Measurements from ENCODE around the gene TP63.
"Not testable (repeated sequence)": the region's sequence is repeated elsewhere in the genome, so short reads cannot be mapped to it uniquely, and the experiment has no call there.

TP63 gene

DNA sequence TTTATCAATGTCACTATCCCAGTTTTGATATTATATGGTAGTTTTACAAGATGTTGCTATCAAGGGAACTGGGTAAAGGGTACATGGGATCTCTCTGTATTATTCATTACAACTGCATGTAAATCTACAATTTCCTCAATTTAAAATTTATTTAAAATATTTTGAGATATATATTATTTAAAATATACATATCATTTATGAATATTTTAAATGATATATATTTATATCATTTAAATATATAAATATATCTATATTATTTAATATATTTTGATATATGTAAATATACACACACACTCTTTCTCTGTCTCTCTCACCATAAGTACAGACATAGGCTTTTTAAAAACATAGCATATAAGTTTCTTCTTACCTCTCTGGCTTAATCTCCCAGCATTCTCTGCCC, 104.7 kb downstream of the TP63 start:
- Histone ChIP-seq H3K27me3 (ENCODE audit: control insufficient read depth, insufficient read depth, low read length, poor library complexity, severe bottlenecking) (no peaks in the 10 kb centered on the region), H3K9me3 (ENCODE audit: control insufficient read depth, low read length) (no peaks in the 10 kb centered on the region), H3K27ac (ENCODE audit: insufficient read depth, low read depth, low read length, poor library complexity, severe bottlenecking) (no peak overlapping the region), H3K4me1 (ENCODE audit: control insufficient read depth, insufficient read depth, low read length) (no peaks in the 10 kb centered on the region), H3K36me3 (ENCODE audit: control insufficient read depth, insufficient read depth, low read length) (no peaks in the 10 kb centered on the region), H3K4me3 (ENCODE audit: insufficient read depth, low read depth, low read length) (no peak overlapping the region)

DNA sequence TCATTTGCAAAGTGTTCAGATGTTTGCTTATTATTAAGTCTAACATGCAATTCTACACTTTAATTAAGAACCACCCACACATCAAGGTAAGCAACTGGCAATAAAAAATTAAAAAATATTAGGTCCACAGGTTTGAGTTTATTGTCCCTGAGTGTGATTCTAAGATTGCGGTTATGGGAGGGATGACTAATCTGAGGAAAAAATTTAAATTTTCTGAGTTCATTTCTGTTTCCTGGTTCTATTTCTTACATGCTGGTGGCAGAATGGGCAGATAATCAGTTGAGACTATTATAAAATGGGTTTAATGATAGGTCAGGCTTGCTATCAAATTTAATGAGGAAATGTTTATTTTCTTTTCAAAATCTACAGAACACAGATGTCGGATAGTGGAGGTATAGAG, 105.9 kb downstream of the TP63 start:
- 88 to 94% methylated on average over 2 of the region's 2 CpGs for WGBS, 2 experiments
- no peaks in the 10 kb centered on the region for H3K27me3 ChIP-seq (ENCODE audit: control insufficient read depth, insufficient read depth, low read length, poor library complexity, severe bottlenecking)
- H3K27ac ChIP-seq (ENCODE audit: insufficient read depth, low read depth, low read length, poor library complexity, severe bottlenecking) = no peak overlapping the region
- H3K36me3 ChIP-seq (ENCODE audit: control insufficient read depth, insufficient read depth, low read length) = no peaks in the 10 kb centered on the region
- no peaks in the 10 kb centered on the region for H3K9me3 ChIP-seq (ENCODE audit: control insufficient read depth, low read length)
- H3K4me1 ChIP-seq (ENCODE audit: control insufficient read depth, insufficient read depth, low read length) = no peaks in the 10 kb centered on the region
- H3K4me3 ChIP-seq (ENCODE audit: insufficient read depth, low read depth, low read length) = no peak overlapping the region

DNA sequence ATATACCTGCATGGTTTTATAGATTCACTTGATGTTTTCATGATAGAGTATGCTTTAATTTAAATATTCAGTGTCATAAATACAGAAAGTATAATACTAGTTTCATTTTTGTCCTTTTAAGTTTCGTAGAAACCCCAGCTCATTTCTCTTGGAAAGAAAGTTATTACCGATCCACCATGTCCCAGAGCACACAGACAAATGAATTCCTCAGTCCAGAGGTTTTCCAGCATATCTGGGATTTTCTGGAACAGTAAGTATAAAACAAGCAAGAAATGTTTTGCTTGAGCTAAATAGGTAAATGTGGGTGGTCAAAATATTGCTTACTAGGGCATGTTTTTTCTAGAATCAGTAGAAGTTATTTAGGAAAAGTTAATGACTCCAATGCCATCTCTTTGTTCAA, 106.4 kb downstream of the TP63 start:
- H3K4me3 ChIP-seq (ENCODE audit: insufficient read depth, low read depth, low read length) = no peak overlapping the region
- H3K4me1 ChIP-seq (ENCODE audit: control insufficient read depth, insufficient read depth, low read length) = no peaks in the 10 kb centered on the region
- H3K27ac ChIP-seq (ENCODE audit: insufficient read depth, low read depth, low read length, poor library complexity, severe bottlenecking) = no peak overlapping the region
- 94 to 97% methylated on average over 2 of the region's 2 CpGs for WGBS, 2 experiments
- no peaks in the 10 kb centered on the region for H3K27me3 ChIP-seq (ENCODE audit: control insufficient read depth, insufficient read depth, low read length, poor library complexity, severe bottlenecking)
- no peaks in the 10 kb centered on the region for H3K36me3 ChIP-seq (ENCODE audit: control insufficient read depth, insufficient read depth, low read length)
- no peaks in the 10 kb centered on the region for H3K9me3 ChIP-seq (ENCODE audit: control insufficient read depth, low read length)

DNA sequence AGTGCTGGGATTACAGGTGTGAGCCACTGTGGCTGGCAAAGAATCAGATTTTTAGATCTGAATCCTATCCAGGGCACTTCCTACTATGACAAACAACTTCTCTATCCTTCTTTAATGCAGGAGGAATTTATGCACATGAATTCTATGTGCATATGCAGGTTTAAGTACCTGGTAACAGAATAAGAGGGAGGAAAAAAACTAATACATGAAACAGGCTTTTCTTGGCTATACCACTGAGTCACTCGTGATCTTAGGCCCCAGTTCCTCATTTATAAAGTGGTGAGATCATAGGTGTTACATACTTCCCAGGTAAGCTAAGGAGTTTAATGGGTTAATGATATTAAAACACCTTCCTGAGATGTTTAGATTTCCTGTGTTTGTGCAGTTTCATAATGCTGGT, 108.2 kb downstream of the TP63 start:
- no peaks in the 10 kb centered on the region for H3K9me3 ChIP-seq (ENCODE audit: control insufficient read depth, low read length)
- H3K36me3 ChIP-seq (ENCODE audit: control insufficient read depth, insufficient read depth, low read length) = no peaks in the 10 kb centered on the region
- no peaks in the 10 kb centered on the region for H3K27me3 ChIP-seq (ENCODE audit: control insufficient read depth, insufficient read depth, low read length, poor library complexity, severe bottlenecking)
- no peaks in the 10 kb centered on the region for H3K4me1 ChIP-seq (ENCODE audit: control insufficient read depth, insufficient read depth, low read length)
- WGBS, 2 experiments = 86 to 100% methylated on average over 1 of the region's 1 CpG
- no peak overlapping the region for H3K4me3 ChIP-seq (ENCODE audit: insufficient read depth, low read depth, low read length)
- H3K27ac ChIP-seq (ENCODE audit: insufficient read depth, low read depth, low read length, poor library complexity, severe bottlenecking) = no peak overlapping the region

DNA sequence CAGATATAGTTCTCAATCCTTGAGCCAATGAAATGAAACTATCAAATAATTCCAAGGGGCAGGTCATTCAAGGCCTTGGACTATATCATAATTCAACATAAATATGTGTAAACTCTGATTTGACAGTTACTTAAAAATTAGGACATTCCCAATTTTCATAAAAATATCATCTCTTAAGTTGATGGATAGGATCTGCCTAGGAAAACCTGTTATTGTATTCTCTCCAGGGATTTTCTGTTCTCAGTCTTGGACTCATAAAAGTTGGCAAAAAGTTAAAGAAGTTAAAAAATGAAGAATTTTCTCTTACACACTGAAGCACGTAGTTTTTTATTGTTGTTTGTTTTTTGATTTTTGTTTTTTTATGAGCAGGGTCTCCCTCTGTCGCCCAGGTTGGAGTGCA, 109.0 kb downstream of the TP63 start:
- Histone ChIP-seq H3K4me3 (ENCODE audit: insufficient read depth, low read depth, low read length) (no peak overlapping the region), H3K27me3 (ENCODE audit: control insufficient read depth, insufficient read depth, low read length, poor library complexity, severe bottlenecking) (no peaks in the 10 kb centered on the region), H3K4me1 (ENCODE audit: control insufficient read depth, insufficient read depth, low read length) (no peaks in the 10 kb centered on the region), H3K9me3 (ENCODE audit: control insufficient read depth, low read length) (no peaks in the 10 kb centered on the region), H3K36me3 (ENCODE audit: control insufficient read depth, insufficient read depth, low read length) (no peaks in the 10 kb centered on the region), H3K27ac (ENCODE audit: insufficient read depth, low read depth, low read length, poor library complexity, severe bottlenecking) (no peak overlapping the region)
- WGBS, 2 experiments = 92 to 100% methylated on average over 2 of the region's 2 CpGs

GRCh38 chr3:189744235-189744634, 113.0 kb downstream of the TP63 start:
- WGBS, 2 experiments = 94% methylated on average over 5 of the region's 5 CpGs
- Histone ChIP-seq H3K9me3 (ENCODE audit: control insufficient read depth, low read length) (no peaks in the 10 kb centered on the region), H3K4me1 (ENCODE audit: control insufficient read depth, insufficient read depth, low read length) (no peaks in the 10 kb centered on the region), H3K4me3 (ENCODE audit: insufficient read depth, low read depth, low read length) (no peak overlapping the region), H3K27me3 (ENCODE audit: control insufficient read depth, insufficient read depth, low read length, poor library complexity, severe bottlenecking) (no peaks in the 10 kb centered on the region), H3K27ac (ENCODE audit: insufficient read depth, low read depth, low read length, poor library complexity, severe bottlenecking) (no peak overlapping the region), H3K36me3 (ENCODE audit: control insufficient read depth, insufficient read depth, low read length) (no peaks in the 10 kb centered on the region)

GRCh38 chr3:189745622-189746021, 114.4 kb downstream of the TP63 start:
- Histone ChIP-seq H3K4me1 (ENCODE audit: control insufficient read depth, insufficient read depth, low read length) (no peaks in the 10 kb centered on the region), H3K36me3 (ENCODE audit: control insufficient read depth, insufficient read depth, low read length) (no peaks in the 10 kb centered on the region), H3K9me3 (ENCODE audit: control insufficient read depth, low read length) (no peaks in the 10 kb centered on the region), H3K4me3 (ENCODE audit: insufficient read depth, low read depth, low read length) (no peak overlapping the region), H3K27ac (ENCODE audit: insufficient read depth, low read depth, low read length, poor library complexity, severe bottlenecking) (no peak overlapping the region), H3K27me3 (ENCODE audit: control insufficient read depth, insufficient read depth, low read length, poor library complexity, severe bottlenecking) (no peaks in the 10 kb centered on the region)
- 86 to 91% methylated on average over 1 of the region's 1 CpG for WGBS, 2 experiments

DNA sequence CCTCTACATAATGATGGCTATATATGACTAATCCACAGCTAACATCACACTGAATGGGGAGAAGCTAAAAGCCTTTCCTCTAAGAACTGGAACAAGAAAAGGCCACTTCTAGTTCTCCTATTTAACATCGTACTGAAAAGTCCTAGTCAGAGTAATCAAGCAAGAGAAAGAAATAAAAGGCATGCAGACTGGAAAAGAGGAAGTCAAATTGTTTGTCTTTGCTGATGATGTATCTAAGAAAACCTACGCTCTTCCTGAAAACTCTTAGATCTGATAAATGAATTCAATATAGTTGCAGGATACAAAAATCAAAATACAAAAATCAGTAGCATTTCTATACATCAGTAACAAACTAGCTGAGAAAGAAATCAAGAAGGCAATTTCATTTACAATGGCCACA, 116.9 kb downstream of the TP63 start:
- WGBS, 2 experiments = 78% methylated on average over 1 of the region's 2 CpGs; no CpG with 5 or more reads in 1 of the 2 experiments
- Histone ChIP-seq H3K27ac (ENCODE audit: insufficient read depth, low read depth, low read length, poor library complexity, severe bottlenecking) (no peak overlapping the region), H3K4me3 (ENCODE audit: insufficient read depth, low read depth, low read length) (no peak overlapping the region), H3K9me3 (ENCODE audit: control insufficient read depth, low read length) (no peaks in the 10 kb centered on the region), H3K4me1 (ENCODE audit: control insufficient read depth, insufficient read depth, low read length) (no peaks in the 10 kb centered on the region), H3K27me3 (ENCODE audit: control insufficient read depth, insufficient read depth, low read length, poor library complexity, severe bottlenecking) (no peaks in the 10 kb centered on the region), H3K36me3 (ENCODE audit: control insufficient read depth, insufficient read depth, low read length) (no peaks in the 10 kb centered on the region)

DNA sequence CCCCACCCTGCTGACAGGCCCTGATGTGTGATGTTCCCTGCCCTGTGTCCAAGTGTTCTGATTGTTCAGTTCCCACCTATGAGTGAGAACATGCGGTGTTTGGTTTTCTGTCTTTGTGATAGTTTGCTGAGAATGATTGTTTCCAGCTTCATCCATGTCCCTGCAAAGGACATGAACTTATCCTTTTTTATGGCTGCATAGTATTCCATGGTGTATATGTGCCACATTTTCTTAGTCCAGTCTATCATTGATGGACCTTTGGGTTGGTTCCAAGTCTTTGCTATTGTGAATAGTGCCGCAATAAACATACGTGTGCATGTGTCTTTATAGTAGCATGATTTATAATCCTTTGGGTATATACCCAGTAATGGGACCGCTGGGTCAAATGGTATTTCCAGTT, 119.8 kb downstream of the TP63 start:
- H3K36me3 ChIP-seq (ENCODE audit: control insufficient read depth, insufficient read depth, low read length); H3K27me3 ChIP-seq (ENCODE audit: control insufficient read depth, insufficient read depth, low read length, poor library complexity, severe bottlenecking); H3K27ac ChIP-seq (ENCODE audit: insufficient read depth, low read depth, low read length, poor library complexity, severe bottlenecking); H3K4me3 ChIP-seq (ENCODE audit: insufficient read depth, low read depth, low read length); H3K4me1 ChIP-seq (ENCODE audit: control insufficient read depth, insufficient read depth, low read length); H3K9me3 ChIP-seq (ENCODE audit: control insufficient read depth, low read length): not testable (repeated sequence)
- 79 to 94% methylated on average over 1 to 2 of the region's 4 CpGs for WGBS, 2 experiments

DNA sequence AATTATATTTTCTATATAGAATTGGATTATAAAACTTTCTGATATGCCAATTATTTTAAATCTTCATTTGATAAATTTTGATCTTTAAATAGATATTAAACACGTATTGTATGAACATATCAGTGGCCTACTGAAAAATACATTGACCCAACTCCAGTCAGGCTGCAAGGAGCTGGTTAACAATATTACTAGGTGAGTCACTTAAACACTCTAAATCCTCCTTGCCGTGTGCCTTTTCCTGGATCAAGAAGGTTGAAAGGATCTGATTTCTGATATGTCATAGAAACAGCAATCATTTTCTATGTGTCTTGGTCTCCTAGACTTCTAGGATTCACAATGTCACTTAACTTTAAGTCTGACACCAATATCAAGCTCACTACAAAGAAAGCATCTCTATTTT, 123.2 kb downstream of the TP63 start:
- no peak overlapping the region for H3K4me3 ChIP-seq (ENCODE audit: insufficient read depth, low read depth, low read length)
- no peak overlapping the region for H3K27ac ChIP-seq (ENCODE audit: insufficient read depth, low read depth, low read length, poor library complexity, severe bottlenecking)
- no peaks in the 10 kb centered on the region for H3K36me3 ChIP-seq (ENCODE audit: control insufficient read depth, insufficient read depth, low read length)
- no peaks in the 10 kb centered on the region for H3K9me3 ChIP-seq (ENCODE audit: control insufficient read depth, low read length)
- no peaks in the 10 kb centered on the region for H3K27me3 ChIP-seq (ENCODE audit: control insufficient read depth, insufficient read depth, low read length, poor library complexity, severe bottlenecking)
- no peaks in the 10 kb centered on the region for H3K4me1 ChIP-seq (ENCODE audit: control insufficient read depth, insufficient read depth, low read length)
- WGBS, 2 experiments = 100% methylated on average over 2 of the region's 2 CpGs; no CpG with 5 or more reads in 1 of the 2 experiments

- Histone ChIP-seq H3K27ac (ENCODE audit: insufficient read depth, low read depth, low read length, poor library complexity, severe bottlenecking) (no peak overlapping the region), H3K36me3 (ENCODE audit: control insufficient read depth, insufficient read depth, low read length) (no peaks in the 10 kb centered on the region), H3K4me1 (ENCODE audit: control insufficient read depth, insufficient read depth, low read length) (no peaks in the 10 kb centered on the region), H3K27me3 (ENCODE audit: control insufficient read depth, insufficient read depth, low read length, poor library complexity, severe bottlenecking) (no peaks in the 10 kb centered on the region), H3K9me3 (ENCODE audit: control insufficient read depth, low read length) (no peaks in the 10 kb centered on the region), H3K4me3 (ENCODE audit: insufficient read depth, low read depth, low read length) (no peak overlapping the region)
These were observed 125.4 kb downstream of the TP63 start for GRCh38 chr3:189756582-189757078.

Measured in ectodermal cell (in vitro differentiated cells).